Glutamatergic neuron (in vitro differentiated cells): ENCODE data around the gene ISCA2. TPM values are rescaled to one million over a fixed set of nuclear protein-coding genes. Genes with fewer than 3 reads are reported as not detected.
"Not testable (repeated sequence)": the region's sequence is repeated elsewhere in the genome, so short reads cannot be mapped to it uniquely, and the experiment has no call there.

ENCODE experiments used
- DNase-seq: peaks from one replicate; pipeline ENCODE4 v3.0.0; 2022
- H3K27ac Mint-ChIP-seq: one replicate; pipeline ENCODE4 v1.8.0; 2020; ENCODE audit warnings: mild to moderate bottlenecking, mixed read lengths, inconsistent platforms; ENCODE audit not compliant: unreplicated experiment
- H3K27me3 Mint-ChIP-seq: one replicate; pipeline ENCODE4 v1.8.0; 2020; ENCODE audit warnings: mild to moderate bottlenecking, moderate library complexity, mixed read lengths, inconsistent platforms; ENCODE audit not compliant: unreplicated experiment
- H3K36me3 Mint-ChIP-seq: one replicate; pipeline ENCODE4 v1.8.0; 2020; ENCODE audit warnings: mild to moderate bottlenecking, mixed read lengths, inconsistent platforms; ENCODE audit not compliant: unreplicated experiment
- H3K4me1 Mint-ChIP-seq: one replicate; pipeline ENCODE4 v1.8.0; 2020; ENCODE audit warnings: mild to moderate bottlenecking, low read depth, mixed read lengths, inconsistent platforms; ENCODE audit not compliant: unreplicated experiment
- H3K4me3 Mint-ChIP-seq: one replicate; pipeline ENCODE4 v1.8.0; 2020; ENCODE audit warnings: mild to moderate bottlenecking, mixed read lengths, inconsistent platforms; ENCODE audit not compliant: unreplicated experiment
- H3K9me3 Mint-ChIP-seq: one replicate; pipeline ENCODE4 v1.8.0; 2020; ENCODE audit warnings: mild to moderate bottlenecking, moderate library complexity, mixed read lengths, inconsistent platforms; ENCODE audit not compliant: unreplicated experiment
- CTCF ChIP-seq: fragments of 200-600 bp; sonication (generic); IDR thresholded peaks from one replicate; pipeline ENCODE4 v1.5.0; 2021; ENCODE audit not compliant: partially characterized antibody, unreplicated experiment
- long read RNA-seq: library from polyadenylated mRNA; unstranded; transcript quantifications from one replicate; pipeline ENCODE4 v2.0.0, GENCODE V29; 2020; ENCODE audit not compliant: unreplicated experiment
- total RNA-seq: library from RNA; stranded (reverse); fragmentation: NEBNext Ultra II Directional; extraction: Animal tissue kit (Norgen Biotek cat#: 25700); gene quantifications from one replicate; pipeline ENCODE4 v1.2.1, GENCODE V29; 2021; ENCODE audit not compliant: unreplicated experiment

The ISCA2 gene, protein sequence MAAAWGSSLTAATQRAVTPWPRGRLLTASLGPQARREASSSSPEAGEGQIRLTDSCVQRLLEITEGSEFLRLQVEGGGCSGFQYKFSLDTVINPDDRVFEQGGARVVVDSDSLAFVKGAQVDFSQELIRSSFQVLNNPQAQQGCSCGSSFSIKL
- 14.8 TPM for total RNA-seq
- long read RNA-seq, transcript ISCA2-204 (4 exons, 2,626 nt), result major isoform, 23 of 26 reads
- long read RNA-seq, partial matches to known transcripts, result 2 of 26 reads
- long read RNA-seq, other reads (novel, unspliced or antisense), result 1 of 26 reads

GRCh38 chr14:74493343-74494261 lies at the start of gene ISCA2:
Gene ISCA2 (plus strand): TSS chr14:74493765. CDS start chr14:74493775, 10 bp downstream.
- H3K27me3 Mint-ChIP-seq, result peaks cover 7% of the 10 kb centered on the region
- H3K27ac Mint-ChIP-seq, result peak within 1 kb of the TSS; percentile 71
- no peaks in the 10 kb centered on the region for H3K9me3 Mint-ChIP-seq
- peak within 1 kb of the TSS; percentile 92 for H3K4me3 Mint-ChIP-seq
- DNase-seq, result peak; percentile 99
- peaks cover 4% of the 10 kb centered on the region for H3K4me1 Mint-ChIP-seq
- TF ChIP-seq CTCF, result no peak
- H3K36me3 Mint-ChIP-seq, result no peaks in the 10 kb centered on the region

DNA sequence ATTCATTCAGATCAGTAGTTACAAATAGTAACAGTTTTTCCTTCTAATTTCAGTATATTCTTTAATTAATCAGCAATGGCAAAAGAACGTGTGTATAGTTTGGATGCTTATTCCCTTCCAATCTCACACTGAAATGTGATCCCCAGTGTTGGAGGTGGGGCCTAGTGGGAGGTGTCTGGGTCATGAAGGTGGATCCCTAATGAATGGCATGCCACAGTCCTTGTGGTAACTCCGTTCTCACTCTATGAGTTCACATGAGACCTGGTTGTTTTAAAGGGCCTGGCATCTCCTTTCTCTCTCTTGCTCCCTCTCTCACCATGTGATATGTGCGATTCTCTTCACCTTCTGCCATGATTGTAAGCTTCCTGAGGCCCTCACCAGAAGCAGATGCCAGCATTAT lies 48.7 kb upstream of the ISCA2 start:
- no peak for TF ChIP-seq CTCF
- Mint-ChIP-seq H3K27me3 (peaks cover 2% of the 10 kb centered on the region), H3K4me3 (no peak overlapping the region), H3K9me3 (no peaks in the 10 kb centered on the region), H3K27ac (no peak overlapping the region), H3K36me3 (no peaks in the 10 kb centered on the region), H3K4me1 (no peaks in the 10 kb centered on the region)
- DNase-seq, result no peak

- H3K36me3 Mint-ChIP-seq, result peaks cover 17% of the 10 kb centered on the region
- not testable (repeated sequence) for H3K4me1 Mint-ChIP-seq, H3K27ac Mint-ChIP-seq, DNase-seq, H3K4me3 Mint-ChIP-seq, H3K27me3 Mint-ChIP-seq, H3K9me3 Mint-ChIP-seq
These were observed 39.2 kb upstream of the ISCA2 start for GRCh38 chr14:74454397-74454796.

DNA sequence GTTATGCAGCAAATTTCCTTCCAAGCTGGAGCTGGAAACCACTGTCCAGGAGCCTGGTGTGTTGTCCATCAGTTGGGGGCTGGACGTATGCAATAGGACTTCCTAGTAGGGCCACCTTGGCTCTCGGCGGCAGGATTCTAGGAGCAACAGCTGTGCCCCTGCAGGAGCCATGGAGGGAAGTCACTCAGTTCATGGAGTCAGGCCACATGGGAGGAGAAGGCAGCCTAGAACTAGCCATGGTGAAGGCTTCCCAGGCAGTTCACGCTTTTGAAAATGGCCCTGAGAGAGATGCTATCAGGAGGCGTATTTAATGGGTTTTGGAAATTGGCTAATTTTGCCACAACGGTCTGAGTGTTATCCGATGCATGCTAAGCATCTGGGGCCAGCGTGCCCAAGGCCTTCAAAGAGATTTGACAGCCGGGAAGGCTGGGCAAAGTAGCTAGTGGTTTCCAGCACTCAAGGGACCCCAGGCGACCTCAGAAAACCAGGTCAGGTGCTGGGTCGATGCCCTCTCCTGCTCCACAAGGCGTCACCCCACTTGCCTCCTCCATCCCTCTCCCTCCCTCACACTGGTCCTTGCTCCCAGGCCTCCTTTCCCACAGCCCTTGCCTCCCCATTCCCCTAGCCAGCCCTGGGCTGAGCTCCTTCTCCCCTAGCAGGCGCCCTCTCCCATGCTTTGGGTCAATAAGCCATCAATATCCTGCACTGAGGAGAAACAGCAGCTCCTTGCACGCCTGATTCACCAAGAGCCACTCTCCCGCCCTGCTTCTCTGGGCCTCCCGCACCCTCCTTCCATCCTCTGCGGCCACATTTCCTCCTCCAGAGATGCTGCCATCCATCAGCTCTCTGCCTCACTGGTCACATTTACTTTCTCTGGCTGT lies 36.6 kb upstream of the ISCA2 start:
- Mint-ChIP-seq H3K4me1 (peaks cover 17% of the 10 kb centered on the region), H3K4me3 (peak overlapping the region; percentile 55), H3K27ac (peak overlapping the region; percentile 71), H3K9me3 (peaks cover 9% of the 10 kb centered on the region), H3K36me3 (peaks cover 17% of the 10 kb centered on the region), H3K27me3 (peaks cover 8% of the 10 kb centered on the region)
- peak; percentile 31 for DNase-seq
- no peak for TF ChIP-seq CTCF

DNA sequence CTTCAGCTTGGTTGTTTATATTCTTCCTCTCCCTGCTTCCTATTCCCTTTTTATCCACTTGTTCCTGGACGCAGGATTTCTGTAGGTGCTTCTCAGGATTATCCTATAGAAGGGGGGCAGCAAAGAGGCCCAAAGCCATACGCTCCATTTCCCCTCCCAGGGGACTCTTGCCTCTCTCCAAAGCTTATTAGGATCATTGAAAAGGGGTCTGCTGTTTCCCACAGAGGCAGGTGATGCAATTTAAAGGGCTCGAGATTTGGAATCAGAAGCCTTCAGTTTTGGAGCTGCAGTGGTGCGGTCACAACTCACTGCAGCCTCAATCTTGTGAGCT lies 36.0 kb upstream of the ISCA2 start:
- Mint-ChIP-seq H3K27me3 (peaks cover 8% of the 10 kb centered on the region), H3K36me3 (peaks cover 14% of the 10 kb centered on the region), H3K4me3 (peak overlapping the region; percentile 55), H3K9me3 (peaks cover 9% of the 10 kb centered on the region), H3K27ac (peak overlapping the region; percentile 71), H3K4me1 (peaks cover 17% of the 10 kb centered on the region)
- no peak for TF ChIP-seq CTCF
- no peak for DNase-seq
